IPS-18a (cell line): ENCODE results near the gene OS9.

ENCODE experiments used
- H3K27ac ChIP-seq: one replicate; pipeline ENCODE4 v1.5.1; 2013; ENCODE audit warnings: low read length
- H3K27me3 ChIP-seq: one replicate; pipeline ENCODE4 v1.6.1; 2013; ENCODE audit warnings: mild to moderate bottlenecking, low read length; ENCODE audit not compliant: control insufficient read depth, insufficient read depth
- H3K36me3 ChIP-seq: one replicate; pipeline ENCODE4 v1.6.1; 2013; ENCODE audit warnings: low read depth, low read length; ENCODE audit not compliant: control insufficient read depth
- H3K4me1 ChIP-seq: one replicate; pipeline ENCODE4 v1.6.1; 2013; ENCODE audit warnings: low read depth, low read length; ENCODE audit not compliant: control insufficient read depth
- H3K4me3 ChIP-seq: one replicate; pipeline ENCODE4 v1.5.1; 2013; ENCODE audit warnings: low read length
- H3K9ac ChIP-seq: one replicate; pipeline ENCODE4 v1.6.1; 2013; ENCODE audit warnings: mild to moderate bottlenecking, low read length, moderate library complexity
- H3K9me3 ChIP-seq: one replicate; pipeline ENCODE4 v1.6.1; 2013; ENCODE audit warnings: low read depth, low read length; ENCODE audit not compliant: control insufficient read depth

OS9 gene

DNA sequence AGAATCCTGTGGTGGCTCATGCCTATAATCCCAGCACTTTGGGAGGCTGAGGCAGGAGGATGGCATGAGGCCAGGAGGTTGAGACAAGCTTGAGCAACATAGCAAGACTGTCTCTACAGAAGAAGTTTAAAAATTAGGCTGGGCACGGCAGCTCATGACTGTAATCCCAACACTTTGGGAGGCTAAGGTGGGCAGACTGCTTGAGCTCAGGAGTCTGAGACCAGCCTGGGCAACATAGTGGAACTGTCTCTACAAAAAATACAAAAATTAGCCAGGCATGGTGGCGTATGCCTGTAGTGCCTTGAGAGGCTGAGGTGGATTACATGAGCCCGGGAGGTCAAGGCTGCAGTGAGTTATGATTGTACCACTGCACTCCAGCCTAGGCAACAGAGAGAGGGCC, 73.9 kb downstream of the OS9 start:
- H3K9me3 ChIP-seq, result no peaks in the 10 kb centered on the region
- no peak overlapping the region for H3K9ac ChIP-seq
- H3K4me3 ChIP-seq, result no peak overlapping the region
- H3K4me1 ChIP-seq, result peaks cover 17% of the 10 kb centered on the region
- H3K36me3 ChIP-seq, result peaks cover 26% of the 10 kb centered on the region
- peaks cover 51% of the 10 kb centered on the region for H3K27me3 ChIP-seq
- H3K27ac ChIP-seq, result no peak overlapping the region

DNA sequence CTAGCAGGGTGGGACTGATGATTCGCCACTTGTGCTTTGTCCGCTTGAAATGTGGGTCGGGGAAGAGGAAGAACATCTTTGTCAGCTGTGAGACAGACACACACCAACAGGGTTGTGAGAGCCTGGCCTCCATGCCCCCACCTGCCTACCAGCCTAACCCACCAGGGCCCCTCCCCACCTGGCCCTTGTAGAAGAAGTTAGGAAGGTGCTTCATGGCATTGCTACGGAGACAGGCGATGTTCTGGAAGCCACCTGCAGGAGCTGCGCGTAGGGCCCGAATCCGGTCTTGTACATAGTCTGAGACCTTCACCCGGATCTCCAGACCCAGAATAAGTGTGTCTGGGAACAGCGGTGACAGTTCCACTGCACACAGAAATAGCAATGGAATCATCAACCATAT, 75.7 kb downstream of the OS9 start:
- no peak overlapping the region for H3K9ac ChIP-seq
- no peaks in the 10 kb centered on the region for H3K9me3 ChIP-seq
- H3K27me3 ChIP-seq, result peaks cover 41% of the 10 kb centered on the region
- H3K36me3 ChIP-seq, result peaks cover 26% of the 10 kb centered on the region
- peaks cover 17% of the 10 kb centered on the region for H3K4me1 ChIP-seq
- no peak overlapping the region for H3K27ac ChIP-seq
- H3K4me3 ChIP-seq, result no peak overlapping the region

DNA sequence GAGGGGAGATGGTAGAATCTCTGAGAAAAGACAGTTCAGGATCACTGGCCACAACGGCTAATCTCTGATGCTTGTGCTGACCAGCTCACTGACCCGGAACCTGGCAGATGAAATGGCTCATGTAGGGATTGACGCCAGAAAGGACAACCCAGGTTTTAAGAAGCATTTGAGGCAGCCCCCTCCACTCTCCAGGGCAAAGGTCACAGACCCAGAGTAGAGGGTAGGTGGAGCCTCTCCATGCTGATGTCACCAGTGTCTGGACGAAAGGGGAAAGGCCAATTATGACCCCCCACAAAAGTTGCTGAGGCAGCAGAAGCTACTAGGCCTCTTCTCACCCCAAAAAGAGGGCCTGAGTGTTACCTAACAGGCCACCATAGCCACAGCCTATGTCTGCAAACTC, 76.8 kb downstream of the OS9 start:
- Histone ChIP-seq H3K9me3 (no peaks in the 10 kb centered on the region), H3K4me3 (no peak overlapping the region), H3K36me3 (peaks cover 26% of the 10 kb centered on the region), H3K9ac (no peak overlapping the region), H3K4me1 (peaks cover 17% of the 10 kb centered on the region), H3K27ac (no peak overlapping the region), H3K27me3 (peaks cover 30% of the 10 kb centered on the region)
